ENCODE measurements around the gene TCF7. TPM values are rescaled to one million over a fixed set of nuclear protein-coding genes. Genes with fewer than 3 reads are reported as not detected.

Gene TCF7
- total RNA-seq, 2 experiments from 2014 or later, result 19.2 to 21.9 TPM

DNA sequence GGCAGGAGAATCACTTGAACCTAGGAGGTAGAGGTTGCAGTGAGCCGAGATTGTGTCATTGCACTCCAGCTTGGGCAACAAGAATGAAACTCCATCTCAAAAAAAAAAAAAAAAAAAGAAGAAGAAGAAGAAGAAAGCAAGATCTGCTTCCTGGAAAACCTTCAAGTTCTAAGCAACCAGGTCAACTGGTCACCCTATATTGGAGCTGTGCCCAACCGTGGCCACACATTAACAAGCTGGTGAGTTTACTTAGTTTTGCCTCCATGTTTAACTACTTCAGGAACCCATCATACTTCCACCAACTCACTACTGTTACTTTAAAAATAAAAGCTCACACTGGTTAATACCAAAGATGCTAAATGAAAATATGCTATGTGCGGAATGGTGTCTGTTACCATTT, 74.5 kb downstream of the TCF7 start:
- peaks cover 5% of the 10 kb centered on the region for H3K36me3 Mint-ChIP-seq (ENCODE audit: low read depth)
- H3K4me3 Mint-ChIP-seq, result no peak overlapping the region
- ChIA-PET CTCF (interaction anchor here (0.8 to 5.9 kb wide), 5 partner anchors 9 to 398 kb away, joined by 3 to 41 read pairs (median 4); no protein-coding TSS in a partner anchor), POLR2A (interaction anchor here (2.1 to 3.5 kb wide), 2 partner anchors 11 to 37 kb away, joined by 6 to 36 read pairs; partner anchors contain the start of genes PPP2CA and SKP1)
- no peak overlapping the region for H3K27ac Mint-ChIP-seq
- no peaks in the 10 kb centered on the region for H3K4me1 Mint-ChIP-seq
- H3K27me3 Mint-ChIP-seq, result no peaks in the 10 kb centered on the region
- H3K9me3 Mint-ChIP-seq, result no peaks in the 10 kb centered on the region
- DNase-seq, result no peak

DNA sequence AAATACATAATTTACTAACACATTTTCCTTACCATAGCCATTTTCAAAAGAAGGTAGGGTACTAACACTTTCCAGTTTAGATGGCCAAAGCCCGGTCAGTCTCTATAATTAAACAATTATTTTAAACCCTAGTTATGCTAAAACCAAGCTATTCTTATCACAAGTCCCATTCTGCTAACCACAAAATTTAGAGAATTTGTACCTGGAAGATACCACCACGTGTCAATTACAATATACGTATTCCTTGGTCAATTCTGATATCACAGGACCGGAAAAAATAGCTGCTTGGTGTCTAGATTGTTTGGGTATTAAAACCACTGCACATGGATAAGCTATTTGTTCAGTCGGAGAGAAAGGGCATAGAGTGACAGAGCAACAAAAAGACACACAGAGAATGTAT, 81.2 kb downstream of the TCF7 start:
- ChIA-PET CTCF (interaction anchor here (1.0 kb wide), 1 partner anchor 9 kb away, joined by 3 read pairs; no protein-coding TSS in a partner anchor), POLR2A (interaction anchor here (3.0 kb wide), 1 partner anchor 19 kb away, joined by 19 read pairs; the partner anchor contains the start of gene SKP1)
- Mint-ChIP-seq H3K36me3 (ENCODE audit: low read depth) (peaks cover 55% of the 10 kb centered on the region), H3K4me3 (no peak overlapping the region), H3K27me3 (no peaks in the 10 kb centered on the region), H3K9me3 (no peaks in the 10 kb centered on the region), H3K4me1 (no peaks in the 10 kb centered on the region), H3K27ac (no peak overlapping the region)
- no peak for DNase-seq

Other genes starting within 250 kb of the TCF7 start
- gene C5orf15, start 146.1 kb upstream of the TCF7 start, total RNA-seq, result 10 to 100 TPM; 24.4 to 27.7 TPM
- 100 to 1,000 TPM; 216 to 218 TPM for gene VDAC1, start 109.7 kb upstream of the TCF7 start, total RNA-seq
- gene SKP1, start 62.3 kb downstream of the TCF7 start, total RNA-seq, result 100 to 1,000 TPM; 197 to 205 TPM
- 100 to 1,000 TPM; 146 to 156 TPM for gene PPP2CA, start 111.4 kb downstream of the TCF7 start, total RNA-seq